Gastrocnemius medialis (tissue), 4 donors: ENCODE data around the gene METTL13.

Source experiments
- POLR2A ChIP-seq, 2 donors: fragments of 450-650 bp; IDR thresholded peaks; one replicate each; pipeline ENCODE4 v1.6.1; 2017; ENCODE audit warnings: antibody characterized with exemption in 2 of 2, mild to moderate bottlenecking in 2 of 2, moderate library complexity in 2 of 2
- TF ChIP-seq, protein P1 (sequence below), 5 experiments: fragments of 450-650 bp in 3 of 5; fragments of 200-600 bp in 2 of 5; sonication (generic) in 2 of 5; IDR thresholded peaks in 4 of 5; conservative IDR thresholded peaks in 1 of 5; 1 replicate in 4 of 5; 2 replicates in 1 of 5; pipeline ENCODE4 v1.5.1; 2016 to 2019; ENCODE audit warnings: antibody characterized with exemption in 5 of 5, mild to moderate bottlenecking in 3 of 5, moderate library complexity in 3 of 5

DNA sequence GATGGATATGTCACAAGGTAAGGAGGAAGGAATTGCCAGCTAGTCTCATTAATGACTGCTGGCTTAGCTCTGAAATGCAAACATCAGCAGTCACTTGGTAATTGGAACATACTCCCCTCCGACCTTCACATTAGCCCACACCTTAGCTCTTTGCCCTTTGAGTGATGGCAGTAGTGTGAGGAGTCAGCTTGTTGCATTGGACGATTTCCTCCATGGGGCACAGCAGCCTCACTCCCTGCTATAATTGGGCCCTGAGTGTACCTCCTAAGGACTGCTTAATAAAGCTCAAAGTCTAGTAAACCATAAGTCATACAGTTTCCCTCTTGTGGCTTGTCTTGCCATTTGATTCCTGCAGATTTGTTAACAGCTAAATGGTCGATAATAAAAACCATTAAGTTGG is 19.4 kb downstream of the METTL13 start:
- TF ChIP-seq, protein P1, sequence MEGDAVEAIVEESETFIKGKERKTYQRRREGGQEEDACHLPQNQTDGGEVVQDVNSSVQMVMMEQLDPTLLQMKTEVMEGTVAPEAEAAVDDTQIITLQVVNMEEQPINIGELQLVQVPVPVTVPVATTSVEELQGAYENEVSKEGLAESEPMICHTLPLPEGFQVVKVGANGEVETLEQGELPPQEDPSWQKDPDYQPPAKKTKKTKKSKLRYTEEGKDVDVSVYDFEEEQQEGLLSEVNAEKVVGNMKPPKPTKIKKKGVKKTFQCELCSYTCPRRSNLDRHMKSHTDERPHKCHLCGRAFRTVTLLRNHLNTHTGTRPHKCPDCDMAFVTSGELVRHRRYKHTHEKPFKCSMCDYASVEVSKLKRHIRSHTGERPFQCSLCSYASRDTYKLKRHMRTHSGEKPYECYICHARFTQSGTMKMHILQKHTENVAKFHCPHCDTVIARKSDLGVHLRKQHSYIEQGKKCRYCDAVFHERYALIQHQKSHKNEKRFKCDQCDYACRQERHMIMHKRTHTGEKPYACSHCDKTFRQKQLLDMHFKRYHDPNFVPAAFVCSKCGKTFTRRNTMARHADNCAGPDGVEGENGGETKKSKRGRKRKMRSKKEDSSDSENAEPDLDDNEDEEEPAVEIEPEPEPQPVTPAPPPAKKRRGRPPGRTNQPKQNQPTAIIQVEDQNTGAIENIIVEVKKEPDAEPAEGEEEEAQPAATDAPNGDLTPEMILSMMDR (IDR thresholded peaks at IDR 0.05 in 4 of 5, conservative IDR thresholded peaks at IDR 0.05 in 1 of 5) = no peak
- TF ChIP-seq POLR2A (IDR thresholded peaks at IDR 0.05) = no peak
